Gastroesophageal sphincter (tissue), 3 donors: ENCODE results near the gene PRMT5.

ENCODE experiments used
- CTCF ChIP-seq, 4 experiments: fragments of 200-600 bp in 2 of 4; fragments of 450-650 bp in 2 of 4; sonication (generic) in 1 of 4; IDR thresholded peaks; one replicate each; pipeline ENCODE4 v1.5.1; 2017 to 2019; ENCODE audit warnings: antibody characterized with exemption in 4 of 4, mild to moderate bottlenecking in 2 of 4, moderate library complexity in 2 of 4
- EP300 ChIP-seq: sonication (generic); formaldehyde crosslinking; IDR thresholded peaks from one replicate; pipeline ENCODE4 v1.6.1; 2017; ENCODE audit warnings: antibody characterized with exemption, mild to moderate bottlenecking
- POLR2A ChIP-seq, 2 donors: fragments of 450-650 bp; IDR thresholded peaks; one replicate each; pipeline ENCODE4 v1.6.1; 2017; ENCODE audit warnings: antibody characterized with exemption in 2 of 2, mild to moderate bottlenecking in 2 of 2, moderate library complexity in 1 of 2

- TF ChIP-seq EP300 (no peak), CTCF (IDR thresholded peaks at IDR 0.05) (no peak), POLR2A (IDR thresholded peaks at IDR 0.05) (no peak)
Observed at GRCh38 chr14:22919601-22919921, 9.6 kb downstream of the PRMT5 start.
